Measurements from ENCODE around the gene PGP. TPM values are rescaled to one million over a fixed set of nuclear protein-coding genes. Genes with fewer than 3 reads are reported as not detected.

The PGP gene
- polyA plus RNA-seq, 2 of the 4 experiments (the other 2 are of a cell fraction) = 13.9 to 33.7 TPM

- CTCF ChIA-PET = no interaction called here
- ATAC-seq = no peak
- H3K27ac ChIP-seq = no peak overlapping the region
- TF ChIP-seq HOXB13 (CRISPR knock-in tag; IDR thresholded peaks at IDR 0.05; ENCODE audit: low read depth) (no peak), ZC3H11A (IDR thresholded peaks at IDR 0.05) (no peak), EHF (CRISPR knock-in tag; IDR thresholded peaks at IDR 0.05) (no peak)
- 96% methylated on average over 29 of the region's 47 CpGs for WGBS (ENCODE audit: missing lambda C conversion rate)
- no peak for DNase-seq (ENCODE audit: low read depth in 1 of 2, low spot score in 1 of 2)
- no peaks in the 10 kb centered on the region for H3K4me1 ChIP-seq
- no peak overlapping the region for H3K4me2 ChIP-seq
- FAIRE-seq = no peak
- H3K9me3 ChIP-seq = no peaks in the 10 kb centered on the region
- POLR2A ChIA-PET = interaction anchor here (1.5 kb wide), 1 partner anchor 15 kb away, joined by 5 read pairs; the partner anchor contains the start of gene TRAF7
- H3K4me3 ChIP-seq = no peak overlapping the region
Measured at GRCh38 chr16:2170587-2171435, 43.8 kb downstream of the PGP start.

GRCh38 chr16:2170080-2170479 lies 44.6 kb downstream of the PGP start:
- Histone ChIP-seq H3K4me1 (no peaks in the 10 kb centered on the region), H3K4me2 (no peak overlapping the region), H3K27ac (peak overlapping the region in 1 of 2 experiments; percentile 15; a peak in 1 of 6 replicates), H3K4me3 (no peak overlapping the region), H3K9me3 (no peaks in the 10 kb centered on the region)
- ATAC-seq (no peak), DNase-seq (ENCODE audit: low read depth in 1 of 2, low spot score in 1 of 2) (no peak), FAIRE-seq (no peak)
- 85% methylated on average over 15 of the region's 18 CpGs for WGBS (ENCODE audit: missing lambda C conversion rate)
- POLR2A ChIA-PET = interaction anchor here (1.5 kb wide), 1 partner anchor 15 kb away, joined by 5 read pairs; the partner anchor contains the start of gene TRAF7
- CTCF ChIA-PET = no interaction called here
- TF ChIP-seq KDM1A (IDR thresholded peaks at IDR 0.05; ENCODE audit: low read depth) (no peak), BHLHE40 (IDR thresholded peaks at IDR 0.05; ENCODE audit: low read depth, low read length) (no peak), RCOR1 (IDR thresholded peaks at IDR 0.05; ENCODE audit: low read depth, low read length) (no peak), EP300 (IDR thresholded peaks at IDR 0.05) (no peak), EHMT2 (IDR thresholded peaks at IDR 0.05; ENCODE audit: low read depth) (no peak), ESRRA (IDR thresholded peaks at IDR 0.05; ENCODE audit: borderline replicate concordance, low read length) (no peak), ZNF302 (CRISPR knock-in tag; IDR thresholded peaks at IDR 0.05) (no peak), HES2 (IDR thresholded peaks at IDR 0.05) (no peak), CEBPB (IDR thresholded peaks at IDR 0.05) (no peak), NFE2L2 (conservative IDR thresholded peaks at IDR 0.05; ENCODE audit: low read length) (no peak), TP53 (CRISPR knock-in tag; IDR thresholded peaks at IDR 0.05) (no peak), BCL3 (IDR thresholded peaks at IDR 0.05) (no peak), JUN (IDR thresholded peaks at IDR 0.05) (no peak), ZSCAN20 (CRISPR knock-in tag; IDR thresholded peaks at IDR 0.05) (no peak), NPAS2 (CRISPR knock-in tag; IDR thresholded peaks at IDR 0.05; ENCODE audit: borderline replicate concordance) (no peak), CHD4 (IDR thresholded peaks at IDR 0.05; ENCODE audit: borderline replicate concordance) (no peak)
- TF ChIP-seq, protein P1, sequence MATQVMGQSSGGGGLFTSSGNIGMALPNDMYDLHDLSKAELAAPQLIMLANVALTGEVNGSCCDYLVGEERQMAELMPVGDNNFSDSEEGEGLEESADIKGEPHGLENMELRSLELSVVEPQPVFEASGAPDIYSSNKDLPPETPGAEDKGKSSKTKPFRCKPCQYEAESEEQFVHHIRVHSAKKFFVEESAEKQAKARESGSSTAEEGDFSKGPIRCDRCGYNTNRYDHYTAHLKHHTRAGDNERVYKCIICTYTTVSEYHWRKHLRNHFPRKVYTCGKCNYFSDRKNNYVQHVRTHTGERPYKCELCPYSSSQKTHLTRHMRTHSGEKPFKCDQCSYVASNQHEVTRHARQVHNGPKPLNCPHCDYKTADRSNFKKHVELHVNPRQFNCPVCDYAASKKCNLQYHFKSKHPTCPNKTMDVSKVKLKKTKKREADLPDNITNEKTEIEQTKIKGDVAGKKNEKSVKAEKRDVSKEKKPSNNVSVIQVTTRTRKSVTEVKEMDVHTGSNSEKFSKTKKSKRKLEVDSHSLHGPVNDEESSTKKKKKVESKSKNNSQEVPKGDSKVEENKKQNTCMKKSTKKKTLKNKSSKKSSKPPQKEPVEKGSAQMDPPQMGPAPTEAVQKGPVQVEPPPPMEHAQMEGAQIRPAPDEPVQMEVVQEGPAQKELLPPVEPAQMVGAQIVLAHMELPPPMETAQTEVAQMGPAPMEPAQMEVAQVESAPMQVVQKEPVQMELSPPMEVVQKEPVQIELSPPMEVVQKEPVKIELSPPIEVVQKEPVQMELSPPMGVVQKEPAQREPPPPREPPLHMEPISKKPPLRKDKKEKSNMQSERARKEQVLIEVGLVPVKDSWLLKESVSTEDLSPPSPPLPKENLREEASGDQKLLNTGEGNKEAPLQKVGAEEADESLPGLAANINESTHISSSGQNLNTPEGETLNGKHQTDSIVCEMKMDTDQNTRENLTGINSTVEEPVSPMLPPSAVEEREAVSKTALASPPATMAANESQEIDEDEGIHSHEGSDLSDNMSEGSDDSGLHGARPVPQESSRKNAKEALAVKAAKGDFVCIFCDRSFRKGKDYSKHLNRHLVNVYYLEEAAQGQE (IDR thresholded peaks at IDR 0.05) = no peak
- TF ChIP-seq, protein P2, sequence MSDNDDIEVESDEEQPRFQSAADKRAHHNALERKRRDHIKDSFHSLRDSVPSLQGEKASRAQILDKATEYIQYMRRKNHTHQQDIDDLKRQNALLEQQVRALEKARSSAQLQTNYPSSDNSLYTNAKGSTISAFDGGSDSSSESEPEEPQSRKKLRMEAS (IDR thresholded peaks at IDR 0.05) = no peak
